ENCODE data around the gene NUDCD3.

DNA sequence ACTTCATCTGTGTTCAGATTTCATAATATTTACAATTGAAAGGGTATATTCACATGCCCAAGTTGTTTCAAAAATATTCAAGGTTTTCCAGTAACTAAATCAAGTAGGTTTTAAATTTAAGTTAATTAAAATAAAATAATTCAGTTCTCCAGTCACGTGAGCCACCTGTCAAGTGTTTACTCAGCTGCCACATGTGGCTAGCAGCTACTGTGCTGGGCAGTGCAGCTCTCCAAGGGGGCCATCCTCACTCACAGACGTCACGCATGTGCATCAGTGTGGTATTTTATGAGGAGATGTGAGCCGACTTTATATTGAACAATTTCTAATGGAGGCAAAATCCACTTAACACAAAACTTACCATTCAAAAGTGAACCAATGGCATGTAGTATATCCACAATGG, 95.4 kb downstream of the NUDCD3 start:
- TF ChIP-seq, protein P1, sequence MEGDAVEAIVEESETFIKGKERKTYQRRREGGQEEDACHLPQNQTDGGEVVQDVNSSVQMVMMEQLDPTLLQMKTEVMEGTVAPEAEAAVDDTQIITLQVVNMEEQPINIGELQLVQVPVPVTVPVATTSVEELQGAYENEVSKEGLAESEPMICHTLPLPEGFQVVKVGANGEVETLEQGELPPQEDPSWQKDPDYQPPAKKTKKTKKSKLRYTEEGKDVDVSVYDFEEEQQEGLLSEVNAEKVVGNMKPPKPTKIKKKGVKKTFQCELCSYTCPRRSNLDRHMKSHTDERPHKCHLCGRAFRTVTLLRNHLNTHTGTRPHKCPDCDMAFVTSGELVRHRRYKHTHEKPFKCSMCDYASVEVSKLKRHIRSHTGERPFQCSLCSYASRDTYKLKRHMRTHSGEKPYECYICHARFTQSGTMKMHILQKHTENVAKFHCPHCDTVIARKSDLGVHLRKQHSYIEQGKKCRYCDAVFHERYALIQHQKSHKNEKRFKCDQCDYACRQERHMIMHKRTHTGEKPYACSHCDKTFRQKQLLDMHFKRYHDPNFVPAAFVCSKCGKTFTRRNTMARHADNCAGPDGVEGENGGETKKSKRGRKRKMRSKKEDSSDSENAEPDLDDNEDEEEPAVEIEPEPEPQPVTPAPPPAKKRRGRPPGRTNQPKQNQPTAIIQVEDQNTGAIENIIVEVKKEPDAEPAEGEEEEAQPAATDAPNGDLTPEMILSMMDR (IDR thresholded peaks at IDR 0.05) = no peak
- no peak for TF ChIP-seq POLR2A (IDR thresholded peaks at IDR 0.05)
